A549 (cell line): Measurements from ENCODE around the gene FKBP15. TPM values are rescaled to one million over a fixed set of nuclear protein-coding genes. Genes with fewer than 3 reads are reported as not detected.

Source experiments
- ATAC-seq, 2 experiments: fragments of 200-7000 bp in 1 of 2; fragments of >200 bp in 1 of 2; cut with Nextera tagmentation in 1 of 2; cut with Tn5 transposase in 1 of 2; 3 replicates each; pipeline versions ENCODE4 v1.8.0 to v1.9.1; 2018 to 2020; ENCODE audit warnings: mild to moderate bottlenecking in 1 of 2, moderate library complexity in 1 of 2
- CTCF ChIA-PET: fragments of 300-600 bp; sonication (Branson Sonifier 250); formaldehyde crosslinking; extraction: SDS; loops from one replicate; lab custom pipeline; 2021; ENCODE audit warnings: antibody characterized with exemption, inconsistent platforms; lab: Yijun Ruan, JAX
- POLR2A ChIA-PET: fragments of 350-600 bp; formaldehyde crosslinking; extraction: SDS; loops from one replicate; lab custom pipeline; 2021; ENCODE audit warnings: antibody characterized with exemption, inconsistent platforms; lab: Yijun Ruan, JAX
- DNase-seq, 2 experiments: peaks; one replicate each; pipeline versions ENCODE4 v3.0.0 to v3.0.0-alpha.2; 2011 to 2016; ENCODE audit warnings: low read depth in 1 of 2, low spot score in 1 of 2
- FAIRE-seq: peaks from 2 replicates; lab custom pipeline; 2011; peaks lifted over from hg19 to GRCh38; lab: Jason Lieb, UNC
- H3K27ac ChIP-seq, 2 experiments: fragments of >200 bp; sonication (Bioruptor Twin); formaldehyde crosslinking; 3 replicates each; pipeline ENCODE4 v1.5.1; 2016 to 2017
- H3K4me1 ChIP-seq: fragments of >200 bp; sonication (Bioruptor Twin); formaldehyde crosslinking; 3 replicates; pipeline ENCODE4 v1.6.1; 2016
- H3K4me2 ChIP-seq: fragments of >200 bp; sonication (Bioruptor Twin); formaldehyde crosslinking; 3 replicates; pipeline ENCODE4 v1.6.1; 2016
- H3K4me3 ChIP-seq: fragments of >200 bp; sonication (Bioruptor Twin); formaldehyde crosslinking; 3 replicates; pipeline ENCODE4 v1.5.1; 2016
- H3K9me3 ChIP-seq: fragments of >200 bp; sonication (Bioruptor Twin); formaldehyde crosslinking; 3 replicates; pipeline ENCODE4 v1.6.1; 2016
- BCL3 ChIP-seq: fragments of >200 bp; sonication (Bioruptor Twin); formaldehyde crosslinking; IDR thresholded peaks from 3 replicates; pipeline ENCODE4 v1.6.1; 2016
- CBX2 ChIP-seq: fragments of 200-600 bp; sonication (generic); IDR thresholded peaks from 2 replicates; pipeline ENCODE4 v1.6.1; 2016; ENCODE audit warnings: low read depth, mild to moderate bottlenecking, borderline replicate concordance
- CHD4 ChIP-seq: fragments of 200-600 bp; sonication (generic); IDR thresholded peaks from 2 replicates; pipeline ENCODE4 v1.6.1; 2016; ENCODE audit warnings: antibody characterized with exemption, mild to moderate bottlenecking, borderline replicate concordance
- CTCF ChIP-seq: fragments of >200 bp; sonication (Bioruptor Twin); formaldehyde crosslinking; IDR thresholded peaks from 3 replicates; pipeline ENCODE4 v1.5.1; 2016
- EP300 ChIP-seq, 2 experiments: fragments of >200 bp; sonication (Bioruptor Twin); formaldehyde crosslinking; IDR thresholded peaks; 2 replicates in 1 of 2; 3 replicates in 1 of 2; pipeline ENCODE4 v1.6.1; 2016 to 2017
- FOSB ChIP-seq: fragments of 250-450 bp; sonication (Bioruptor Pico); IDR thresholded peaks from 2 replicates; pipeline ENCODE4 v1.5.0; 2020; ENCODE audit warnings: mild to moderate bottlenecking, moderate library complexity
- HDAC2 ChIP-seq: fragments of 200-600 bp; sonication (generic); IDR thresholded peaks from 2 replicates; pipeline ENCODE4 v1.6.1; 2016
- HOXB13 ChIP-seq: fragments of 250-450 bp; sonication (Bioruptor Pico); IDR thresholded peaks from 2 replicates; pipeline ENCODE4 v1.5.0; 2020; ENCODE audit warnings: low read depth, mild to moderate bottlenecking, moderate library complexity
- JUN ChIP-seq, 2 experiments: fragments of >200 bp; sonication (Bioruptor Twin); formaldehyde crosslinking; IDR thresholded peaks; 2 replicates in 1 of 2; 3 replicates in 1 of 2; pipeline ENCODE4 v1.6.1; 2016 to 2017
- MAFK ChIP-seq: fragments of 450-650 bp; IDR thresholded peaks from 2 replicates; pipeline ENCODE4 v1.6.1; 2014; ENCODE audit not compliant: partially characterized antibody
- NPAS2 ChIP-seq: fragments of 250-450 bp; sonication (Bioruptor Pico); IDR thresholded peaks from 2 replicates; pipeline ENCODE4 v1.8.0; 2022; ENCODE audit warnings: mild to moderate bottlenecking, moderate library complexity, borderline replicate concordance
- POLR2A ChIP-seq: IDR thresholded peaks from 2 replicates; pipeline ENCODE4 v1.6.1; 2012; ENCODE audit warnings: mild to moderate bottlenecking, low read length
- POLR2AphosphoS2 ChIP-seq: conservative IDR thresholded peaks from 2 replicates; pipeline ENCODE4 v1.6.1; 2012; ENCODE audit warnings: low read length, improper control_type of control experiment, inconsistent platforms
- RAD21 ChIP-seq, 2 experiments: fragments of >200 bp in 1 of 2; sonication (Bioruptor Twin) in 1 of 2; formaldehyde crosslinking in 1 of 2; IDR thresholded peaks in 1 of 2; conservative IDR thresholded peaks in 1 of 2; 2 replicates in 1 of 2; 3 replicates in 1 of 2; pipeline ENCODE4 v1.6.1; 2012 to 2018; ENCODE audit warnings: inconsistent platforms in 1 of 2
- TFCP2L1 ChIP-seq: fragments of 250-450 bp; sonication (Bioruptor Pico); IDR thresholded peaks from 2 replicates; pipeline ENCODE4 v1.5.0; 2021; ENCODE audit warnings: mild to moderate bottlenecking
- USF2 ChIP-seq: fragments of 450-650 bp; IDR thresholded peaks from 2 replicates; pipeline ENCODE4 v1.6.1; 2014; ENCODE audit warnings: antibody characterized with exemption
- WGBS: methylation state at CpG from one replicate; pipeline ENCODE4 v1.1.6; 2017; ENCODE audit errors: missing lambda C conversion rate; 5-methylcytosine and 5-hydroxymethylcytosine counted together
- polyA plus RNA-seq, 4 experiments: library from polyadenylated mRNA; depleted of rRNA in 3 of 4; stranded (reverse); fragments of >200 nt; fragmentation: RNase III in 1 of 4; extraction: RNeasy Plus Mini Kit Qiagen cat#74134 plus additional on column Dnase treatment in 1 of 4; gene quantifications; 2 replicates in 3 of 4; 3 replicates in 1 of 4; pipeline ENCODE4 v1.2.3, GENCODE V29; 2011 to 2017
- TF ChIP-seq, protein P1 (sequence below): IDR thresholded peaks from 2 replicates; pipeline ENCODE4 v1.6.1; 2012; ENCODE audit warnings: low read depth, borderline replicate concordance

Gene FKBP15
- polyA plus RNA-seq, 2 of the 4 experiments (the other 2 are of a cell fraction), result 14.1 to 26.0 TPM

DNA sequence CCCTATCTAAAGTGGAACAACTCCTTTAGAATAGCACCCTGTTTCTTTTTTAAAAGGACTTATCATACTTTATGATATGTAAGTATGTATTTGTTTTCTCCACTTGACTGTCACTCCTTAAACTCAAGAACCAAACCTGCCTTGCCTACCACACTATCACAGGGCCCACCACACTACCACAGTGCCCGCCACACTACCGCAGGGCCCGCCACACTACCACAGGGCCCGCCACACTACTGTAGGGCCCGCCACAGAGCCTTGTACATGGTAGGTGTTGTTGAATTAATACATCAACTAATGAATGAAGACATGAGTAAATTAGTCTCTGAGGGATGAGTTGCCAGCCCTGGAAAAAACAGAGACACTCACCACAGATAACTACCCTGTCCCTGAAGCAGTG is 52.3 kb downstream of the FKBP15 start:
- ChIA-PET CTCF (no interaction called here), POLR2A (no interaction called here)
- no peaks in the 10 kb centered on the region for H3K9me3 ChIP-seq
- H3K4me3 ChIP-seq, result no peak overlapping the region
- no peaks in the 10 kb centered on the region for H3K4me1 ChIP-seq
- TF ChIP-seq FOSB (no peak), CHD4 (no peak), BCL3 (no peak), POLR2A (no peak), NPAS2 (CRISPR knock-in tag) (no peak), TFCP2L1 (CRISPR knock-in tag) (no peak), MAFK (no peak), CBX2 (no peak), HOXB13 (CRISPR knock-in tag) (no peak), EP300 (IDR thresholded peaks at IDR 0.05) (no peak), CTCF (no peak), JUN (IDR thresholded peaks at IDR 0.05) (no peak), POLR2AphosphoS2 (no peak), RAD21 (conservative IDR thresholded peaks at IDR 0.05 in 1 of 2, IDR thresholded peaks at IDR 0.05 in 1 of 2) (no peak), HDAC2 (no peak), USF2 (no peak)
- TF ChIP-seq, protein P1, sequence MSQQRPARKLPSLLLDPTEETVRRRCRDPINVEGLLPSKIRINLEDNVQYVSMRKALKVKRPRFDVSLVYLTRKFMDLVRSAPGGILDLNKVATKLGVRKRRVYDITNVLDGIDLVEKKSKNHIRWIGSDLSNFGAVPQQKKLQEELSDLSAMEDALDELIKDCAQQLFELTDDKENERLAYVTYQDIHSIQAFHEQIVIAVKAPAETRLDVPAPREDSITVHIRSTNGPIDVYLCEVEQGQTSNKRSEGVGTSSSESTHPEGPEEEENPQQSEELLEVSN, result no peak
- H3K27ac ChIP-seq, result no peak overlapping the region
- 97% methylated on average over 5 of the region's 5 CpGs for WGBS
- DNase-seq (no peak), FAIRE-seq (no peak), ATAC-seq (no peak)
- H3K4me2 ChIP-seq, result no peak overlapping the region

GRCh38 chr9:113166039-113166438 is 55.0 kb downstream of the FKBP15 start:
- FAIRE-seq, result no peak
- no peak for TF ChIP-seq JUN (IDR thresholded peaks at IDR 0.05)
- Histone ChIP-seq H3K4me3 (no peak overlapping the region), H3K9me3 (no peaks in the 10 kb centered on the region), H3K27ac (no peak overlapping the region), H3K4me1 (no peaks in the 10 kb centered on the region), H3K4me2 (no peak overlapping the region)
- CTCF ChIA-PET, result no interaction called here
- 98% methylated on average over 4 of the region's 4 CpGs for WGBS
- no peak for DNase-seq
- ATAC-seq, result no peak
- POLR2A ChIA-PET, result no interaction called here

- 94% methylated on average over 4 of the region's 4 CpGs for WGBS
- POLR2A ChIA-PET, result no interaction called here
- CTCF ChIA-PET, result no interaction called here
Measured at GRCh38 chr9:113164536-113165300, 56.4 kb downstream of the FKBP15 start.

More at GRCh38 chr9:113164536-113165300, 56.4 kb downstream of the FKBP15 start:
- DNase-seq, result no peak
- FAIRE-seq, result no peak
- no peak for ATAC-seq
- Histone ChIP-seq H3K9me3 (no peaks in the 10 kb centered on the region), H3K4me1 (no peaks in the 10 kb centered on the region), H3K27ac (no peak overlapping the region), H3K4me2 (no peak overlapping the region), H3K4me3 (no peak overlapping the region)
- TF ChIP-seq NPAS2 (CRISPR knock-in tag), result no peak
